ENCODE measurements around the gene WDR76.
"Not testable (repeated sequence)": the region's sequence is repeated elsewhere in the genome, so short reads cannot be mapped to it uniquely, and the experiment has no call there.

Gene WDR76

GRCh38 chr15:43824302-43825246 lies 2.2 kb upstream of the WDR76 start, which contains the start of gene MFAP1:
Gene MFAP1 (minus strand): TSS chr15:43824690. CDS start chr15:43824569, 121 bp downstream.
- peak; percentile 83 to 88 for DNase-seq

GRCh38 chr15:43825305-43825704 lies 1.5 kb upstream of the WDR76 start:
- not testable (repeated sequence) for DNase-seq

- no peak for DNase-seq
These were observed 734 bp upstream of the WDR76 start for GRCh38 chr15:43826029-43826507.

- no peak for DNase-seq
These were observed 1.4 kb downstream of the WDR76 start for GRCh38 chr15:43828061-43828657.

GRCh38 chr15:43829951-43830540 lies 3.2 kb downstream of the WDR76 start:
- not testable (repeated sequence) for DNase-seq

- not testable (repeated sequence) for DNase-seq
These were observed 4.0 kb downstream of the WDR76 start for GRCh38 chr15:43830691-43831275.

- DNase-seq = not testable (repeated sequence)
These were observed 4.8 kb downstream of the WDR76 start for GRCh38 chr15:43831519-43832052.

GRCh38 chr15:43832485-43832884 lies 5.7 kb downstream of the WDR76 start:
- DNase-seq = not testable (repeated sequence)

- DNase-seq = no peak
These were observed 18.6 kb downstream of the WDR76 start for GRCh38 chr15:43845421-43845820.

- no peak for DNase-seq
These were observed 24.4 kb downstream of the WDR76 start for GRCh38 chr15:43851251-43851650.

- no peak for DNase-seq
These were observed 25.8 kb downstream of the WDR76 start for GRCh38 chr15:43852607-43853006.

- no peak for DNase-seq
These were observed 28.0 kb downstream of the WDR76 start for GRCh38 chr15:43854801-43855200.

- DNase-seq = no peak
These were observed 32.7 kb downstream of the WDR76 start for GRCh38 chr15:43859546-43859945.

- not testable (repeated sequence) for DNase-seq
These were observed 39.8 kb downstream of the WDR76 start for GRCh38 chr15:43866636-43867035.

- no peak for DNase-seq
These were observed 40.3 kb downstream of the WDR76 start for GRCh38 chr15:43867096-43867495.

GRCh38 chr15:43868406-43868805 lies 41.6 kb downstream of the WDR76 start:
- DNase-seq = peak; percentile 20 to 63

- no peak for DNase-seq
These were observed 45.0 kb downstream of the WDR76 start for GRCh38 chr15:43871835-43872234.

- DNase-seq = peak; percentile 14 to 73
These were observed 45.7 kb downstream of the WDR76 start for GRCh38 chr15:43872416-43873020.

GRCh38 chr15:43873651-43874050 lies 46.8 kb downstream of the WDR76 start:
- no peak for DNase-seq

GRCh38 chr15:43876872-43877271 lies 50.1 kb downstream of the WDR76 start:
- DNase-seq = no peak

- DNase-seq = no peak
These were observed 50.6 kb downstream of the WDR76 start for GRCh38 chr15:43877371-43877770.

GRCh38 chr15:43878446-43878845 lies 51.6 kb downstream of the WDR76 start:
- DNase-seq = no peak

All from NCI-H1930 (cell line).